ENCODE measurements around the gene TMUB2. TPM values are rescaled to one million over a fixed set of nuclear protein-coding genes. Genes with fewer than 3 reads are reported as not detected.
"Not testable (repeated sequence)": the region's sequence is repeated elsewhere in the genome, so short reads cannot be mapped to it uniquely, and the experiment has no call there.

TMUB2 gene
- polyA plus RNA-seq (2013, experiment 1 of 2), result 26.9 TPM
- 27.2 TPM for polyA plus RNA-seq (2013, experiment 2 of 2)

DNA sequence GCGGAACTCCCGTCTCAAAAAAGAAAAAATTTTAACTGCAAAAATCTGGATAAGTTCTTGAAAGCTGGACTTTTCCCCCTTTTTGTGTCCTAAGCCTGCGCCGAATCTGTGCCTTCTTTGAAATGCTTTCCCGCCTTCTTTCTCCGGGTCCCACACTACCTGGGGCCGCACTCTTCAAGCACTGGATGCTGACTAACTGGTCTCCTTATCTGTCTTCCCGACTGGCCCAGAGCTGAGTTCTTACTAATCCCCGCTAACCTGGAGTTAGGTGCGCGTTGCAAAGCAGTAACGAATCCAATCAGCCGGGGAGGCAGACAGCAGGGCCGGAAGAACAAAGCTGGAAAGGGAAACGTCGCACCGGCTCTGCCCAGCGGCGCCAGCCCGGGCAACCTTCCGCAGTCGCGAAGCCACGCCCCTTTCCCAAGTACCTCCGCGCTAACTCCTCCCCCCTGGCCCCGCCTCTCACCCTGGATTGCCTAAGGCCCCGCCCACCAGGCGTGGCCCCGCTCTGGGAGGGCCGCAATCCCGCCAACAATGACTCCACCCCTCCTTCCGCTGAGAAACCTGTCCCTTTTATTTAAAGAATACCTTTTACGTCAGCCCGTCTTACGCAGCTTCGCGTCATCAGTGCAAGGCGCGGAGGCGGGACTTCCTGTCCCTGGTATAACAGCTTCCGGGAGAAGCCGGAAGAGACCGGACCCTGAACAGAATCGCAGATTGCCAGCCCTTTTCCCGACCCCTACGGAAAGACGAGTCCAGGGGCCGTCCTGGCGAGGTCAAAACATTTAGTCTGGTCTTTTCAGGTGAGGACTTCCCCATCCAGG, at the start of gene TMUB2:
TSS of gene TMUB2 (plus strand) at position 666 of the 824 bp plus-strand sequence. CDS start 737 bp downstream, outside the sequence.
- peak within 1 kb of the TSS in 1 of 2 experiments; percentile 53 for H3K14ac ChIP-seq (ENCODE audit: low read length in 2 of 2)
- peak within 1 kb of the TSS; percentile 88 for H3K4me2 ChIP-seq (ENCODE audit: low read length, poor library complexity, severe bottlenecking)
- DNase-seq, result peak; percentile 99
- peak within 1 kb of the TSS; percentile 98 for H4K91ac ChIP-seq (ENCODE audit: low read length)
- peak within 1 kb of the TSS; percentile 99 for H2BK120ac ChIP-seq (ENCODE audit: low read depth, low read length)
- H3K4me1 ChIP-seq (ENCODE audit: control insufficient read depth, insufficient read depth, low read depth, low read length), result peaks cover 11% of the 10 kb centered on the region
- H3K23ac ChIP-seq (ENCODE audit: low read length in 2 of 2), result no peak within 1 kb of the TSS
- H3K79me1 ChIP-seq (replicated peaks; ENCODE audit: low read length, poor library complexity, severe bottlenecking), result peaks cover 20% of the 10 kb centered on the region
- H2AFZ ChIP-seq (ENCODE audit: low read depth, low read length), result peak within 1 kb of the TSS; percentile 64
- H2BK15ac ChIP-seq (ENCODE audit: low read depth, poor library complexity, severe bottlenecking), result peak within 1 kb of the TSS; percentile 73
- peak within 1 kb of the TSS; percentile 99 for H3K27ac ChIP-seq (ENCODE audit: low read length, poor library complexity, severe bottlenecking)
- under 1% methylated on average over 50 of the region's 50 CpGs for WGBS
- H3K18ac ChIP-seq (ENCODE audit: low read depth in 1 of 2, low read length in 2 of 2), result peak within 1 kb of the TSS; percentile 94
- H3K36me3 ChIP-seq (ENCODE audit: control insufficient read depth in 1 of 2, insufficient read depth in 2 of 2, low read depth in 1 of 2, low read length in 2 of 2), result peaks cover 38 to 42% of the 10 kb centered on the region in 2 experiments
- H2BK5ac ChIP-seq (ENCODE audit: low read depth, low read length, poor library complexity, severe bottlenecking), result peak within 1 kb of the TSS; percentile 96
- H3K27me3 ChIP-seq (ENCODE audit: control insufficient read depth in 1 of 2, insufficient read depth in 1 of 2, low read length in 2 of 2), result no peaks in the 10 kb centered on the region
- peak within 1 kb of the TSS; percentile 59 to 75 for H2BK12ac ChIP-seq (ENCODE audit: low read length in 2 of 2)
- peak within 1 kb of the TSS; percentile 90 to 92 for H3K4ac ChIP-seq (ENCODE audit: low read depth in 1 of 2, low read length in 2 of 2)
- no peaks in the 10 kb centered on the region for H3K9me3 ChIP-seq (ENCODE audit: control insufficient read depth, low read length)
- H3K9ac ChIP-seq (ENCODE audit: low read length), result peak within 1 kb of the TSS; percentile 98
- H2AK5ac ChIP-seq (ENCODE audit: low read length, severe bottlenecking), result peak within 1 kb of the TSS; percentile 1
- peak within 1 kb of the TSS; percentile 90 to 95 for H3K4me3 ChIP-seq (ENCODE audit: insufficient read depth in 1 of 2, low read depth in 1 of 2, low read length in 2 of 2)
- peak within 1 kb of the TSS; percentile 99 for H4K8ac ChIP-seq (ENCODE audit: low read length)

- 2% methylated on average over 18 of the region's 20 CpGs for WGBS
- Histone ChIP-seq H3K4me1 (ENCODE audit: control insufficient read depth, insufficient read depth, low read depth, low read length) (peaks cover 10% of the 10 kb centered on the region), H3K4me3 (ENCODE audit: insufficient read depth in 1 of 2, low read depth in 1 of 2, low read length in 2 of 2) (peak overlapping the region in 1 of 2 experiments; percentile 67), H2AFZ (ENCODE audit: low read depth, low read length) (no peak overlapping the region), H3K9me3 (ENCODE audit: control insufficient read depth, low read length) (no peaks in the 10 kb centered on the region), H2BK5ac (ENCODE audit: low read depth, low read length, poor library complexity, severe bottlenecking) (no peak overlapping the region), H2BK120ac (ENCODE audit: low read depth, low read length) (no peak overlapping the region), H2AK5ac (ENCODE audit: low read length, severe bottlenecking) (peak overlapping the region; percentile 11), H3K14ac (ENCODE audit: low read length in 2 of 2) (no peak overlapping the region), H3K9ac (ENCODE audit: low read length) (peak overlapping the region; percentile 81), H3K4me2 (ENCODE audit: low read length, poor library complexity, severe bottlenecking) (peak overlapping the region; percentile 64), H3K18ac (ENCODE audit: low read depth in 1 of 2, low read length in 2 of 2) (peak overlapping the region; percentile 71 to 84), H2BK15ac (ENCODE audit: low read depth, poor library complexity, severe bottlenecking) (peak overlapping the region; percentile 86), H3K79me1 (replicated peaks; ENCODE audit: low read length, poor library complexity, severe bottlenecking) (peaks cover 6% of the 10 kb centered on the region), H4K8ac (ENCODE audit: low read length) (peak overlapping the region; percentile 65), H2BK12ac (ENCODE audit: low read length in 2 of 2) (peak overlapping the region; percentile 15 to 51), H3K23ac (ENCODE audit: low read length in 2 of 2) (no peak overlapping the region), H3K4ac (ENCODE audit: low read depth in 1 of 2, low read length in 2 of 2) (peak overlapping the region in 1 of 2 experiments; percentile 7), H4K91ac (ENCODE audit: low read length) (peak overlapping the region; percentile 31), H3K36me3 (ENCODE audit: control insufficient read depth in 1 of 2, insufficient read depth in 2 of 2, low read depth in 1 of 2, low read length in 2 of 2) (no peaks in the 10 kb centered on the region), H3K27me3 (ENCODE audit: control insufficient read depth in 1 of 2, insufficient read depth in 1 of 2, low read length in 2 of 2) (no peaks in the 10 kb centered on the region), H3K27ac (ENCODE audit: low read length, poor library complexity, severe bottlenecking) (peak overlapping the region; percentile 64)
- DNase-seq, result peak; percentile 99
Measured at GRCh38 chr17:44137891-44138709, 48.7 kb upstream of the TMUB2 start.

DNA sequence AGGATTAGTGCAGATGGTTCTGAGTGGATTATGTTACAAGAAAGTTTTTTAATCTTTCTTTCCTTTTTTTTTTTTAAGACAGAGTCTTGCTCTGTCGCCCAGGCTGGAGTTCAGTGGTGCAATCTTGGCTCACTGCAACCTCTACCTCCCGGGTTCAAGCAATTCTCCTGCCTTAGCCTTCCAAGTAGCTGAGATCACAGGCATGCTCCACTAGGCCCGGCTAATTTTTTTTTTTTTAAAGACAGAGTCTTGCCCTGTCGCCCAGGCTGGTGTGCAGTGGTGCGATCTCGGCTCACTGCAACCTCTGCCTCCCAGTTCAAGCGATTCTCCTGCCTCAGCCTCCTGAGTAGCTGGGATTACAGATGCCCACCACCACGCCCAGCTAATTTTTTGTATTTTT, 42.9 kb upstream of the TMUB2 start:
- Histone ChIP-seq H3K79me1 (replicated peaks; ENCODE audit: low read length, poor library complexity, severe bottlenecking) (peaks cover 25% of the 10 kb centered on the region), H3K36me3 (ENCODE audit: control insufficient read depth in 1 of 2, insufficient read depth in 2 of 2, low read depth in 1 of 2, low read length in 2 of 2) (peaks cover 13 to 21% of the 10 kb centered on the region in 2 experiments)
- H2BK5ac ChIP-seq (ENCODE audit: low read depth, low read length, poor library complexity, severe bottlenecking); H3K4me3 ChIP-seq (ENCODE audit: insufficient read depth in 1 of 2, low read depth in 1 of 2, low read length in 2 of 2); H3K4ac ChIP-seq (ENCODE audit: low read depth in 1 of 2, low read length in 2 of 2); H3K27me3 ChIP-seq (ENCODE audit: control insufficient read depth in 1 of 2, insufficient read depth in 1 of 2, low read length in 2 of 2); H2AK5ac ChIP-seq (ENCODE audit: low read length, severe bottlenecking); H2BK12ac ChIP-seq (ENCODE audit: low read length in 2 of 2); H4K91ac ChIP-seq (ENCODE audit: low read length); H3K27ac ChIP-seq (ENCODE audit: low read length, poor library complexity, severe bottlenecking); H3K9ac ChIP-seq (ENCODE audit: low read length); H3K14ac ChIP-seq (ENCODE audit: low read length in 2 of 2); H2AFZ ChIP-seq (ENCODE audit: low read depth, low read length); H3K4me1 ChIP-seq (ENCODE audit: control insufficient read depth, insufficient read depth, low read depth, low read length); H3K4me2 ChIP-seq (ENCODE audit: low read length, poor library complexity, severe bottlenecking); DNase-seq; H3K9me3 ChIP-seq (ENCODE audit: control insufficient read depth, low read length); H2BK15ac ChIP-seq (ENCODE audit: low read depth, poor library complexity, severe bottlenecking); H3K18ac ChIP-seq (ENCODE audit: low read depth in 1 of 2, low read length in 2 of 2); H4K8ac ChIP-seq (ENCODE audit: low read length); H2BK120ac ChIP-seq (ENCODE audit: low read depth, low read length); H3K23ac ChIP-seq (ENCODE audit: low read length in 2 of 2): not testable (repeated sequence)
- WGBS, result 95% methylated on average over 7 of the region's 8 CpGs

Data from mesenchymal stem cell (in vitro differentiated cells and primary cell).